Muscle of back (tissue), 11 donors: ENCODE measurements around the gene ANKRD44. TPM values are rescaled to one million over a fixed set of nuclear protein-coding genes. Genes with fewer than 3 reads are reported as not detected.

Source experiments
- DNase-seq, 3 donors: peaks; one replicate each; pipeline versions ENCODE4 v3.0.0 to v3.0.0-alpha.2; 2013
- polyA plus RNA-seq, 10 donors: library from polyadenylated mRNA; unstranded; fragments of 120-200 nt; gene quantifications; one replicate each; pipeline ENCODE4 v1.2.1, GENCODE V29; 2013; ENCODE audit not compliant: insufficient read length in 10 of 10

Gene ANKRD44
- polyA plus RNA-seq, 10 donors, result 8.9 to 27.0 (median 16.6) TPM

GRCh38 chr2:197116306-197116879, 194.2 kb downstream of the ANKRD44 start:
- no peak for DNase-seq

GRCh38 chr2:197115325-197115724, 195.3 kb downstream of the ANKRD44 start:
- DNase-seq, result no peak

GRCh38 chr2:197113275-197113711, 197.3 kb downstream of the ANKRD44 start:
- DNase-seq, result peak in 2 of 3 donors; percentile 36 to 58

GRCh38 chr2:197109326-197109725, 201.3 kb downstream of the ANKRD44 start:
- no peak for DNase-seq

- DNase-seq, result peak in 2 of 3 donors; percentile 48 to 69
These were observed 201.8 kb downstream of the ANKRD44 start for GRCh38 chr2:197108758-197109157.

- DNase-seq, result peak in 2 of 3 donors; percentile 44 to 69
These were observed 203.0 kb downstream of the ANKRD44 start for GRCh38 chr2:197107291-197108269.

GRCh38 chr2:197103363-197103762, 207.2 kb downstream of the ANKRD44 start:
- DNase-seq, result no peak

GRCh38 chr2:197102231-197102630, 208.3 kb downstream of the ANKRD44 start:
- no peak for DNase-seq

GRCh38 chr2:197101519-197101918, 209.1 kb downstream of the ANKRD44 start:
- no peak for DNase-seq

- peak; percentile 61 to 91 (median 85) for DNase-seq
These were observed 212.8 kb downstream of the ANKRD44 start for GRCh38 chr2:197097578-197098366.

- DNase-seq, result no peak
These were observed 213.9 kb downstream of the ANKRD44 start for GRCh38 chr2:197096649-197097048.

GRCh38 chr2:197092431-197092830, 218.1 kb downstream of the ANKRD44 start:
- DNase-seq, result peak; percentile 64 to 83 (median 71)

GRCh38 chr2:197090742-197091367, 219.7 kb downstream of the ANKRD44 start:
- DNase-seq, result peak in 1 of 3 donors; percentile 35

GRCh38 chr2:197089655-197090054, 220.9 kb downstream of the ANKRD44 start:
- no peak for DNase-seq

GRCh38 chr2:197088694-197089093, 221.9 kb downstream of the ANKRD44 start:
- peak in 2 of 3 donors; percentile 73 to 86 for DNase-seq

- peak in 1 of 3 donors; percentile 37 for DNase-seq
These were observed 224.1 kb downstream of the ANKRD44 start for GRCh38 chr2:197086500-197086899.

GRCh38 chr2:197085665-197086064, 224.9 kb downstream of the ANKRD44 start:
- DNase-seq, result no peak

- DNase-seq, result no peak
These were observed 229.3 kb downstream of the ANKRD44 start for GRCh38 chr2:197081294-197081693.

- DNase-seq, result no peak
These were observed 229.9 kb downstream of the ANKRD44 start for GRCh38 chr2:197080578-197081216.

GRCh38 chr2:197079832-197080555, 230.6 kb downstream of the ANKRD44 start:
- DNase-seq, result peak in 1 of 3 donors; percentile 57
